ENCODE results near the gene CD79B.
"Not testable (repeated sequence)": the region's sequence is repeated elsewhere in the genome, so short reads cannot be mapped to it uniquely, and the experiment has no call there.

DNA sequence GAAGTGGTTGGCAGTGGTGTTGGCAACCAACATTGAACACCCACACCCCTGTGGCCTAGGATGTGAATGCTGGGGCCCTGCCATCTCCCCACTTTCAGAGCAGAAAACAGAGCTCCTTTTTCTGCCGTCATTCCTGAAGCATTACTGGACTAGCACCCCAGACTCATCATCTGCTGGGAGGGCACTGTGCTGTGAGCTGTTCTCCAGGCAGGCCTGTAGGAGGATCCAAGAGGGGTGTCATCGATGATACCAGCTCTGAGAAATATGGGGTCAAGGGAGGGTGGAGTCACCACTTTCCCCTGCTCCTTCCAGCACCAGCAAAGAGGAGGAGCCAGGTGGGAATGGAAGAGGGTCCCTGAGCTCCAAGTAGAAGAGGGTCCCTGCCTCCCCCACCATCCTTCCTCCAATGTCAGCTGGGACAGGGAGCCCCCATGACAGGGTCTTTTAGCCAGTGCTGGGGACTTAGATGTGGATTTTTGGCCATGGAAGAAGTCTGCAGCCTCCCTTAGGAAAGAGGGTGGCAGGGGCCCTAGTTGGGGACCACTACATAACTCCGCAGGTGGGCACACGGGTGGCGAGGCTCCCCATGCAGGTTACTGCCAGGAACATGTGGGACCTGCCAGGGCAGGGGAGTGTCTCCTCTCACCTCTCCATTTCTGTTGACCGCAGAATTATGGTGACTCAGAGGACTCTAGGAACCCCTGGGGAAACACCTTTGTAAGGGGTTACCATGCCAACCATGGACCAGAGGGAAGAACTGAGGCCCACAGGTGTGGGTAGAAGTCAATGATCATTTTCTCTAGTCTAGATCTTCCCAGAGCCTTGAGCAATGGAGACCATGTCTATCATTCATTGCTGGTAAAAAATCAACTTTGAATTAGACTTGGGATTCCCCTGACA lies 33.0 kb downstream of the CD79B start:
- TF ChIP-seq, protein P1, sequence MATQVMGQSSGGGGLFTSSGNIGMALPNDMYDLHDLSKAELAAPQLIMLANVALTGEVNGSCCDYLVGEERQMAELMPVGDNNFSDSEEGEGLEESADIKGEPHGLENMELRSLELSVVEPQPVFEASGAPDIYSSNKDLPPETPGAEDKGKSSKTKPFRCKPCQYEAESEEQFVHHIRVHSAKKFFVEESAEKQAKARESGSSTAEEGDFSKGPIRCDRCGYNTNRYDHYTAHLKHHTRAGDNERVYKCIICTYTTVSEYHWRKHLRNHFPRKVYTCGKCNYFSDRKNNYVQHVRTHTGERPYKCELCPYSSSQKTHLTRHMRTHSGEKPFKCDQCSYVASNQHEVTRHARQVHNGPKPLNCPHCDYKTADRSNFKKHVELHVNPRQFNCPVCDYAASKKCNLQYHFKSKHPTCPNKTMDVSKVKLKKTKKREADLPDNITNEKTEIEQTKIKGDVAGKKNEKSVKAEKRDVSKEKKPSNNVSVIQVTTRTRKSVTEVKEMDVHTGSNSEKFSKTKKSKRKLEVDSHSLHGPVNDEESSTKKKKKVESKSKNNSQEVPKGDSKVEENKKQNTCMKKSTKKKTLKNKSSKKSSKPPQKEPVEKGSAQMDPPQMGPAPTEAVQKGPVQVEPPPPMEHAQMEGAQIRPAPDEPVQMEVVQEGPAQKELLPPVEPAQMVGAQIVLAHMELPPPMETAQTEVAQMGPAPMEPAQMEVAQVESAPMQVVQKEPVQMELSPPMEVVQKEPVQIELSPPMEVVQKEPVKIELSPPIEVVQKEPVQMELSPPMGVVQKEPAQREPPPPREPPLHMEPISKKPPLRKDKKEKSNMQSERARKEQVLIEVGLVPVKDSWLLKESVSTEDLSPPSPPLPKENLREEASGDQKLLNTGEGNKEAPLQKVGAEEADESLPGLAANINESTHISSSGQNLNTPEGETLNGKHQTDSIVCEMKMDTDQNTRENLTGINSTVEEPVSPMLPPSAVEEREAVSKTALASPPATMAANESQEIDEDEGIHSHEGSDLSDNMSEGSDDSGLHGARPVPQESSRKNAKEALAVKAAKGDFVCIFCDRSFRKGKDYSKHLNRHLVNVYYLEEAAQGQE (IDR thresholded peaks at IDR 0.05; ENCODE audit: borderline replicate concordance): not testable (repeated sequence)
- TF ChIP-seq, protein P2, sequence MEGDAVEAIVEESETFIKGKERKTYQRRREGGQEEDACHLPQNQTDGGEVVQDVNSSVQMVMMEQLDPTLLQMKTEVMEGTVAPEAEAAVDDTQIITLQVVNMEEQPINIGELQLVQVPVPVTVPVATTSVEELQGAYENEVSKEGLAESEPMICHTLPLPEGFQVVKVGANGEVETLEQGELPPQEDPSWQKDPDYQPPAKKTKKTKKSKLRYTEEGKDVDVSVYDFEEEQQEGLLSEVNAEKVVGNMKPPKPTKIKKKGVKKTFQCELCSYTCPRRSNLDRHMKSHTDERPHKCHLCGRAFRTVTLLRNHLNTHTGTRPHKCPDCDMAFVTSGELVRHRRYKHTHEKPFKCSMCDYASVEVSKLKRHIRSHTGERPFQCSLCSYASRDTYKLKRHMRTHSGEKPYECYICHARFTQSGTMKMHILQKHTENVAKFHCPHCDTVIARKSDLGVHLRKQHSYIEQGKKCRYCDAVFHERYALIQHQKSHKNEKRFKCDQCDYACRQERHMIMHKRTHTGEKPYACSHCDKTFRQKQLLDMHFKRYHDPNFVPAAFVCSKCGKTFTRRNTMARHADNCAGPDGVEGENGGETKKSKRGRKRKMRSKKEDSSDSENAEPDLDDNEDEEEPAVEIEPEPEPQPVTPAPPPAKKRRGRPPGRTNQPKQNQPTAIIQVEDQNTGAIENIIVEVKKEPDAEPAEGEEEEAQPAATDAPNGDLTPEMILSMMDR (IDR thresholded peaks at IDR 0.05; ENCODE audit: poor library complexity, severe bottlenecking): not testable (repeated sequence)
- TF ChIP-seq POLR2AphosphoS5 (IDR thresholded peaks at IDR 0.05): not testable (repeated sequence)

Measured in neural cell (in vitro differentiated cells).